ENCODE data around the gene HSPA12A.

DNA sequence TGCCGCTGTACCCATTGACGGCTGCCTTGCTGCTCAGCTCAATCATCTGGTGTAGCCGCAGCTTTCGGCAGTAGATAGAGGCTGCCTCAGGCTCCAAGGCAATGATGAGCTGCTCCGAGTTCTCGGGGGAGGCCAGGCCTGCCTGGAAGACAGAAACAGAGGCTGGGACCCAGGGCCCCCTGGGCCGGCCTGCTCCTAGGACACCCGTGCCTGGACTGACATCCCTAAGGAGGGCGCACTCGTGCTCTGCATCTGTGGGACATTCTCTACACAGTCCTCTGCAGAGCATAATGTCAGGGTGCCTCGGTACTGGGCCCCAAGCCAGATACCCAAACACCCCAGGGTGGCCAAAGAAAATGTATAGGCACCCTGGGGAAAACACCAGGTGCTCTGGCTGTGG, 58.5 kb downstream of the HSPA12A start:
- TF ChIP-seq, protein P1, sequence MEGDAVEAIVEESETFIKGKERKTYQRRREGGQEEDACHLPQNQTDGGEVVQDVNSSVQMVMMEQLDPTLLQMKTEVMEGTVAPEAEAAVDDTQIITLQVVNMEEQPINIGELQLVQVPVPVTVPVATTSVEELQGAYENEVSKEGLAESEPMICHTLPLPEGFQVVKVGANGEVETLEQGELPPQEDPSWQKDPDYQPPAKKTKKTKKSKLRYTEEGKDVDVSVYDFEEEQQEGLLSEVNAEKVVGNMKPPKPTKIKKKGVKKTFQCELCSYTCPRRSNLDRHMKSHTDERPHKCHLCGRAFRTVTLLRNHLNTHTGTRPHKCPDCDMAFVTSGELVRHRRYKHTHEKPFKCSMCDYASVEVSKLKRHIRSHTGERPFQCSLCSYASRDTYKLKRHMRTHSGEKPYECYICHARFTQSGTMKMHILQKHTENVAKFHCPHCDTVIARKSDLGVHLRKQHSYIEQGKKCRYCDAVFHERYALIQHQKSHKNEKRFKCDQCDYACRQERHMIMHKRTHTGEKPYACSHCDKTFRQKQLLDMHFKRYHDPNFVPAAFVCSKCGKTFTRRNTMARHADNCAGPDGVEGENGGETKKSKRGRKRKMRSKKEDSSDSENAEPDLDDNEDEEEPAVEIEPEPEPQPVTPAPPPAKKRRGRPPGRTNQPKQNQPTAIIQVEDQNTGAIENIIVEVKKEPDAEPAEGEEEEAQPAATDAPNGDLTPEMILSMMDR (conservative IDR thresholded peaks at IDR 0.05; ENCODE audit: low read depth, low read length) = no peak
- TF ChIP-seq EZH2 (IDR thresholded peaks at IDR 0.05; ENCODE audit: low read length, unreplicated experiment) = no peak
